Smooth muscle cell (in vitro differentiated cells): Measurements from ENCODE around the gene ZNF148. TPM values are rescaled to one million over a fixed set of nuclear protein-coding genes. Genes with fewer than 3 reads are reported as not detected.

ENCODE experiments used
- DNase-seq: peaks from one replicate; lab custom pipeline; 2025; ENCODE audit not compliant: unreplicated experiment; lab: John Stamatoyannopoulos, UW
- H2AFZ ChIP-seq: fragments of 200-600 bp; sonication (generic); 2 replicates; pipeline ENCODE4 v1.6.0; 2016; ENCODE audit warnings: antibody characterized with exemption, low read depth, mild to moderate bottlenecking
- H3F3A ChIP-seq: fragments of 200-600 bp; sonication (generic); 2 replicates; pipeline ENCODE4 v1.6.0; 2017; ENCODE audit warnings: antibody characterized with exemption, low read depth
- H3K27ac ChIP-seq: fragments of 200-600 bp; sonication (generic); 2 replicates; pipeline ENCODE4 v1.5.1; 2016; ENCODE audit warnings: low read depth, mild to moderate bottlenecking
- H3K27me3 ChIP-seq: fragments of 200-600 bp; sonication (generic); 2 replicates; pipeline ENCODE4 v1.6.1; 2016; ENCODE audit warnings: low read depth, mild to moderate bottlenecking
- H3K36me3 ChIP-seq: fragments of 200-600 bp; sonication (generic); 2 replicates; pipeline ENCODE4 v1.5.1; 2016; ENCODE audit warnings: low read depth
- H3K4me1 ChIP-seq: fragments of 200-600 bp; sonication (generic); 2 replicates; pipeline ENCODE4 v1.5.1; 2016; ENCODE audit warnings: low read depth
- H3K4me2 ChIP-seq: fragments of 200-600 bp; sonication (generic); 2 replicates; pipeline ENCODE4 v1.6.0; 2016; ENCODE audit warnings: mild to moderate bottlenecking
- H3K4me3 ChIP-seq: fragments of 200-600 bp; sonication (generic); 2 replicates; pipeline ENCODE4 v1.5.1; 2016; ENCODE audit warnings: mild to moderate bottlenecking
- H3K79me2 ChIP-seq: fragments of 200-600 bp; sonication (generic); 2 replicates; pipeline ENCODE4 v1.6.0; 2016; ENCODE audit warnings: low read depth, mild to moderate bottlenecking
- H3K9ac ChIP-seq: fragments of 200-600 bp; sonication (generic); 2 replicates; pipeline ENCODE4 v1.6.0; 2016; ENCODE audit warnings: low read depth
- H3K9me3 ChIP-seq: fragments of 200-600 bp; sonication (generic); replicated peaks from 2 replicates; pipeline ENCODE4 v1.5.1; 2016; ENCODE audit warnings: low read depth
- H4K20me1 ChIP-seq: fragments of 200-600 bp; sonication (generic); 2 replicates; pipeline ENCODE4 v1.6.0; 2016; ENCODE audit warnings: low read depth
- CTCF ChIP-seq: fragments of 200-600 bp; sonication (generic); IDR thresholded peaks from 2 replicates; pipeline ENCODE4 v1.5.1; 2017; ENCODE audit warnings: borderline replicate concordance, mild to moderate bottlenecking, antibody characterized with exemption; ENCODE audit not compliant: insufficient read depth, poor library complexity, severe bottlenecking
- WGBS: methylation state at CpG from one replicate; pipeline ENCODE4 v1.1.7; 2016; ENCODE audit warnings: low lambda C conversion rate; 5-methylcytosine and 5-hydroxymethylcytosine counted together
- polyA plus RNA-seq: library from polyadenylated mRNA; unstranded; fragments of >200 nt; fragmentation: Nextera tagmentation; extraction: Ambion mirVana; gene quantifications from 2 replicates; pipeline ENCODE4 v1.2.1, GENCODE V29; 2016
- total RNA-seq: library from RNA; depleted of rRNA; stranded (reverse); fragments of >200 nt; gene quantifications from 2 replicates; pipeline ENCODE4 v1.2.3, GENCODE V29; 2014

ZNF148 gene
- total and polyA plus RNA-seq, 2 experiments from 2014 or later = 23.6 to 27.7 TPM

DNA sequence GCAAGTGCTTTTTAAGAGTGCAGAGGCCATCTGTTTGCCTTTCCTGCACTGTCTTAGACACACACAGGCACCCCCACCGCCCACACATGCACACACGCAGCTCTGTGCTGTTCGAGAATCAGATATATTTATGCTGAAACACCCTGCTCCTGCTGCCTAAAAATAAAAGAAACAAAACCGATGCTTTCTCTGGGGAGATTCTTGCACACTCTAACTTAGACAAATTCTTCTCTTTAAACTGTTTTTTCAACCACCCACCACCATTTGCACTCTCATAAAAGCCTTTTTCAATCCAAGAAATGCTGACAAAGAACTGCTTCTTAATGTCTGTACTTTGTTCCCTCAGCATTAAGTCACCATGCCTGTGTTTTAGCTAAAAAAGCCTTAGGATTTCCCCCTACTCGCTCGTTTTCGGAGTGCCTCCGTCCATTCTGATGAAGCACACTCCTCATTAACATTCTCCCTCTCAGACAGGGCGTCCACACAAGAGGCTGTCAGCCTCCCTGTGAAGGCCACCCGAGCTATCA is 188.8 kb downstream of the ZNF148 start:
- H3K79me2 ChIP-seq = no peaks in the 10 kb centered on the region
- H3K9ac ChIP-seq = peak overlapping the region; percentile 26
- peaks cover 11% of the 10 kb centered on the region for H3K4me1 ChIP-seq
- H4K20me1 ChIP-seq = no peaks in the 10 kb centered on the region
- DNase-seq = no peak
- H3K27ac ChIP-seq = peak overlapping the region; percentile 60
- no peaks in the 10 kb centered on the region for H3K9me3 ChIP-seq
- no peaks in the 10 kb centered on the region for H3K27me3 ChIP-seq
- no peak overlapping the region for H3K4me3 ChIP-seq
- peaks cover 10% of the 10 kb centered on the region for H3F3A ChIP-seq
- H2AFZ ChIP-seq = peak overlapping the region; percentile 42
- no peaks in the 10 kb centered on the region for H3K36me3 ChIP-seq
- no peak for TF ChIP-seq CTCF
- WGBS = 30% methylated on average over 10 of the region's 10 CpGs
- peak overlapping the region; percentile 75 for H3K4me2 ChIP-seq

GRCh38 chr3:125185805-125186204 is 189.3 kb downstream of the ZNF148 start:
- Histone ChIP-seq H3K9me3 (no peaks in the 10 kb centered on the region), H3K36me3 (no peaks in the 10 kb centered on the region), H3K79me2 (no peaks in the 10 kb centered on the region), H3K27ac (peak overlapping the region; percentile 1), H3F3A (peaks cover 10% of the 10 kb centered on the region), H3K27me3 (no peaks in the 10 kb centered on the region), H3K4me3 (no peak overlapping the region), H2AFZ (no peak overlapping the region), H3K4me2 (peak overlapping the region; percentile 75), H4K20me1 (no peaks in the 10 kb centered on the region), H3K4me1 (peaks cover 11% of the 10 kb centered on the region), H3K9ac (no peak overlapping the region)
- 73% methylated on average over 3 of the region's 3 CpGs for WGBS
- DNase-seq = no peak
- no peak for TF ChIP-seq CTCF

GRCh38 chr3:125179884-125180240 is 195.3 kb downstream of the ZNF148 start:
- 92% methylated on average over 1 of the region's 1 CpG for WGBS
- no peak for DNase-seq
- H3K36me3 ChIP-seq = no peaks in the 10 kb centered on the region
- H3F3A ChIP-seq = no peaks in the 10 kb centered on the region
- H3K4me2 ChIP-seq = no peak overlapping the region
- H2AFZ ChIP-seq = no peak overlapping the region
- H4K20me1 ChIP-seq = no peaks in the 10 kb centered on the region
- H3K79me2 ChIP-seq = no peaks in the 10 kb centered on the region
- no peak overlapping the region for H3K27ac ChIP-seq
- no peaks in the 10 kb centered on the region for H3K4me1 ChIP-seq
- H3K9me3 ChIP-seq = no peaks in the 10 kb centered on the region
- no peak for TF ChIP-seq CTCF
- no peak overlapping the region for H3K9ac ChIP-seq
- no peaks in the 10 kb centered on the region for H3K27me3 ChIP-seq
- no peak overlapping the region for H3K4me3 ChIP-seq

- no peak overlapping the region for H3K4me3 ChIP-seq
- DNase-seq = no peak
- 83% methylated on average over 3 of the region's 3 CpGs for WGBS
Measured at GRCh38 chr3:125179143-125179883, 195.8 kb downstream of the ZNF148 start.

More at GRCh38 chr3:125179143-125179883, 195.8 kb downstream of the ZNF148 start:
- no peak for TF ChIP-seq CTCF
- Histone ChIP-seq H3K79me2 (no peaks in the 10 kb centered on the region), H3F3A (no peaks in the 10 kb centered on the region), H3K27me3 (no peaks in the 10 kb centered on the region), H4K20me1 (no peaks in the 10 kb centered on the region), H3K4me1 (no peaks in the 10 kb centered on the region), H3K27ac (no peak overlapping the region), H2AFZ (no peak overlapping the region), H3K9me3 (peaks cover 1% of the 10 kb centered on the region), H3K9ac (no peak overlapping the region), H3K4me2 (no peak overlapping the region), H3K36me3 (peaks cover under 1% of the 10 kb centered on the region)
